ENCODE data around the gene TMTC2.

TMTC2 gene

GRCh38 chr12:83145325-83145840 is 458.7 kb downstream of the TMTC2 start:
- no peak for DNase-seq

GRCh38 chr12:83147341-83147740 is 460.6 kb downstream of the TMTC2 start:
- no peak for DNase-seq

GRCh38 chr12:83149987-83150386 is 463.3 kb downstream of the TMTC2 start:
- DNase-seq, result no peak

- DNase-seq, result no peak
Measured at GRCh38 chr12:83150465-83151189, 463.9 kb downstream of the TMTC2 start.

GRCh38 chr12:83153177-83153576 is 466.5 kb downstream of the TMTC2 start:
- no peak for DNase-seq

- no peak for DNase-seq
Measured at GRCh38 chr12:83156815-83157214, 470.1 kb downstream of the TMTC2 start.

- DNase-seq, result no peak
Measured at GRCh38 chr12:83157604-83158003, 470.9 kb downstream of the TMTC2 start.

- no peak for DNase-seq
Measured at GRCh38 chr12:83158613-83159207, 472.0 kb downstream of the TMTC2 start.

- DNase-seq, result peak; percentile 78
Measured at GRCh38 chr12:83161456-83161855, 474.8 kb downstream of the TMTC2 start.

GRCh38 chr12:83168751-83169150 is 482.0 kb downstream of the TMTC2 start:
- DNase-seq, result no peak

GRCh38 chr12:83172441-83172840 is 485.7 kb downstream of the TMTC2 start:
- peak; percentile 30 for DNase-seq

- DNase-seq, result peak; percentile 4
Measured at GRCh38 chr12:83172866-83173649, 486.4 kb downstream of the TMTC2 start.

GRCh38 chr12:83179999-83180398 is 493.3 kb downstream of the TMTC2 start:
- no peak for DNase-seq

GRCh38 chr12:83181074-83181473 is 494.4 kb downstream of the TMTC2 start:
- DNase-seq, result no peak

- no peak for DNase-seq
Measured at GRCh38 chr12:83183132-83183531, 496.4 kb downstream of the TMTC2 start.
